Measurements from ENCODE around the gene POGLUT3.

Gene POGLUT3

GRCh38 chr11:108527382-108527781 lies 29.2 kb upstream of the POGLUT3 start:
- TF ChIP-seq, protein P1, sequence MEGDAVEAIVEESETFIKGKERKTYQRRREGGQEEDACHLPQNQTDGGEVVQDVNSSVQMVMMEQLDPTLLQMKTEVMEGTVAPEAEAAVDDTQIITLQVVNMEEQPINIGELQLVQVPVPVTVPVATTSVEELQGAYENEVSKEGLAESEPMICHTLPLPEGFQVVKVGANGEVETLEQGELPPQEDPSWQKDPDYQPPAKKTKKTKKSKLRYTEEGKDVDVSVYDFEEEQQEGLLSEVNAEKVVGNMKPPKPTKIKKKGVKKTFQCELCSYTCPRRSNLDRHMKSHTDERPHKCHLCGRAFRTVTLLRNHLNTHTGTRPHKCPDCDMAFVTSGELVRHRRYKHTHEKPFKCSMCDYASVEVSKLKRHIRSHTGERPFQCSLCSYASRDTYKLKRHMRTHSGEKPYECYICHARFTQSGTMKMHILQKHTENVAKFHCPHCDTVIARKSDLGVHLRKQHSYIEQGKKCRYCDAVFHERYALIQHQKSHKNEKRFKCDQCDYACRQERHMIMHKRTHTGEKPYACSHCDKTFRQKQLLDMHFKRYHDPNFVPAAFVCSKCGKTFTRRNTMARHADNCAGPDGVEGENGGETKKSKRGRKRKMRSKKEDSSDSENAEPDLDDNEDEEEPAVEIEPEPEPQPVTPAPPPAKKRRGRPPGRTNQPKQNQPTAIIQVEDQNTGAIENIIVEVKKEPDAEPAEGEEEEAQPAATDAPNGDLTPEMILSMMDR (IDR thresholded peaks at IDR 0.05): no peak

GRCh38 chr11:108525161-108525560 lies 27.0 kb upstream of the POGLUT3 start:
- Histone ChIP-seq H3K36me3 (no peaks in the 10 kb centered on the region), H3K27me3 (no peaks in the 10 kb centered on the region), H3K27ac (no peak overlapping the region), H3K4me1 (ENCODE audit: control insufficient read depth in 1 of 2, insufficient read depth in 1 of 2, low read depth in 1 of 2, low read length in 1 of 2) (no peaks in the 10 kb centered on the region), H3K9me3 (no peaks in the 10 kb centered on the region), H3K4me3 (ENCODE audit: low read depth in 1 of 2, low read length in 1 of 2) (no peak overlapping the region)
- TF ChIP-seq, protein P1 (IDR thresholded peaks at IDR 0.05): no peak

More at GRCh38 chr11:108527382-108527781, 29.2 kb upstream of the POGLUT3 start:
- H3K27me3 ChIP-seq: no peaks in the 10 kb centered on the region
- no peaks in the 10 kb centered on the region for H3K9me3 ChIP-seq
- no peak overlapping the region for H3K27ac ChIP-seq
- no peaks in the 10 kb centered on the region for H3K4me1 ChIP-seq (ENCODE audit: control insufficient read depth in 1 of 2, insufficient read depth in 1 of 2, low read depth in 1 of 2, low read length in 1 of 2)
- H3K4me3 ChIP-seq (ENCODE audit: low read depth in 1 of 2, low read length in 1 of 2): no peak overlapping the region
- no peaks in the 10 kb centered on the region for H3K36me3 ChIP-seq

- Histone ChIP-seq H3K27me3 (no peaks in the 10 kb centered on the region), H3K4me1 (ENCODE audit: control insufficient read depth in 1 of 2, insufficient read depth in 1 of 2, low read depth in 1 of 2, low read length in 1 of 2) (no peaks in the 10 kb centered on the region), H3K9me3 (no peaks in the 10 kb centered on the region), H3K27ac (no peak overlapping the region), H3K36me3 (no peaks in the 10 kb centered on the region), H3K4me3 (ENCODE audit: low read depth in 1 of 2, low read length in 1 of 2) (no peak overlapping the region)
- TF ChIP-seq, protein P1 (IDR thresholded peaks at IDR 0.05): no peak
Measured at GRCh38 chr11:108524422-108524821, 26.2 kb upstream of the POGLUT3 start.

DNA sequence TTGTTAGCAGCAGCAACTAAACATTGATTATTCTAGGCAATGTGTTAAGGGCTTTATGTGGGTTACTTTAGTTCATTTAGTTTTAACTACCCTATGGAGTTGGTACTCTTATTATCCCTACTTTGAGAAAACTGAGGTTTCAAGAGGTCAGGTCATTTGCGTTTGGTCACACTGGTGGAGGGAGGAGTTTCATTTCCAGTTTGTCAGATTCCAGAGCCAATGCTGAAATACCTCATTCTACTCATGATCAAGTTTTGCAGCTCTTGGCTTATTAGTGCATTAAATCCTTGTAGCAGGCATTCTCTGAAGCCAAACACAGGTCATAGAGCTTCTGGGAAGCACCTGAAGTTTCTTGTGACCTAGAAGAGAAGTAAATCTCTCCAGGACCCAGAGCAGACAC lies 24.1 kb upstream of the POGLUT3 start:
- Histone ChIP-seq H3K36me3 (no peaks in the 10 kb centered on the region), H3K4me3 (ENCODE audit: low read depth in 1 of 2, low read length in 1 of 2) (no peak overlapping the region), H3K27me3 (no peaks in the 10 kb centered on the region), H3K9me3 (no peaks in the 10 kb centered on the region), H3K4me1 (ENCODE audit: control insufficient read depth in 1 of 2, insufficient read depth in 1 of 2, low read depth in 1 of 2, low read length in 1 of 2) (no peaks in the 10 kb centered on the region), H3K27ac (no peak overlapping the region)
- TF ChIP-seq, protein P1 (IDR thresholded peaks at IDR 0.05): no peak

GRCh38 chr11:108518581-108518980 lies 20.4 kb upstream of the POGLUT3 start:
- H3K9me3 ChIP-seq: no peaks in the 10 kb centered on the region
- H3K27ac ChIP-seq: no peak overlapping the region
- TF ChIP-seq, protein P1 (IDR thresholded peaks at IDR 0.05): no peak
- H3K27me3 ChIP-seq: no peaks in the 10 kb centered on the region
- H3K36me3 ChIP-seq: no peaks in the 10 kb centered on the region
- H3K4me3 ChIP-seq (ENCODE audit: low read depth in 1 of 2, low read length in 1 of 2): no peak overlapping the region
- no peaks in the 10 kb centered on the region for H3K4me1 ChIP-seq (ENCODE audit: control insufficient read depth in 1 of 2, insufficient read depth in 1 of 2, low read depth in 1 of 2, low read length in 1 of 2)

DNA sequence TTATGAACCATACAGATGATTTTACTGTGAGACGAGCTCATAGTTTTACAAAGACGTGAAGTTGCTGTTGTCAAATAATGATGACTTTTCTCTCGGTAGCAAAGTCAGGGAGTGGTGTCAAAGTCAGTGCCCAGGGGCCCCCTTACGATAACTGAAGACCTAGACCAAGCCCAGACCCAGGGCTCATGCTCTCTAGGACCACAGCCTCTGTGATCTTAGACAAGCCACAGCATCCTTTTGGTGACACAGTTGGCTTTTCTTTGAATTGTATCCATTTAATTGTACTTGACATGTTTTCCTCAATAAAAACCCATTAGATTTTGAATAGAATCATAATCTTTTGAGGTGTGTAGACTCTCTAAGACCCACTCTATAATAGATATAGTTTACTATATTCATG lies 17.9 kb upstream of the POGLUT3 start:
- no peaks in the 10 kb centered on the region for H3K27me3 ChIP-seq
- H3K4me1 ChIP-seq (ENCODE audit: control insufficient read depth in 1 of 2, insufficient read depth in 1 of 2, low read depth in 1 of 2, low read length in 1 of 2): no peaks in the 10 kb centered on the region
- TF ChIP-seq, protein P1 (IDR thresholded peaks at IDR 0.05): no peak
- H3K9me3 ChIP-seq: no peaks in the 10 kb centered on the region
- H3K36me3 ChIP-seq: no peaks in the 10 kb centered on the region
- H3K4me3 ChIP-seq (ENCODE audit: low read depth in 1 of 2, low read length in 1 of 2): no peak overlapping the region
- H3K27ac ChIP-seq: no peak overlapping the region

Measured in neutrophil (primary cell).